Measurements from ENCODE around the gene NINJ2. TPM values are rescaled to one million over a fixed set of nuclear protein-coding genes. Genes with fewer than 3 reads are reported as not detected.
"Not testable (repeated sequence)": the region's sequence is repeated elsewhere in the genome, so short reads cannot be mapped to it uniquely, and the experiment has no call there.

The NINJ2 gene
- total and polyA plus RNA-seq, 4 donors = 5.8 to 28.4 (median 14.3) TPM

- peaks cover 0 to 21% (median 2%) of the 10 kb centered on the region in 5 donors for H3K4me1 ChIP-seq (ENCODE audit: control insufficient read depth in 5 of 5, insufficient read depth in 5 of 5, low read length in 5 of 5)
- peak overlapping the region; percentile 74 to 76 for H3K27ac ChIP-seq (ENCODE audit: low read depth in 1 of 2, low read length in 1 of 2)
- H3K9ac ChIP-seq (ENCODE audit: insufficient read depth in 1 of 2, low read length in 2 of 2) = no peak overlapping the region
- WGBS, 2 donors = 59 to 79% methylated on average over 44 to 45 of the region's 45 CpGs
- H3K4me3 ChIP-seq = no peak overlapping the region
- ATAC-seq (ENCODE audit: insufficient read depth, low FRiP score) (peak; percentile 88), DNase-seq (peak; percentile 46 to 79 (median 64))
- TF ChIP-seq, protein P1, sequence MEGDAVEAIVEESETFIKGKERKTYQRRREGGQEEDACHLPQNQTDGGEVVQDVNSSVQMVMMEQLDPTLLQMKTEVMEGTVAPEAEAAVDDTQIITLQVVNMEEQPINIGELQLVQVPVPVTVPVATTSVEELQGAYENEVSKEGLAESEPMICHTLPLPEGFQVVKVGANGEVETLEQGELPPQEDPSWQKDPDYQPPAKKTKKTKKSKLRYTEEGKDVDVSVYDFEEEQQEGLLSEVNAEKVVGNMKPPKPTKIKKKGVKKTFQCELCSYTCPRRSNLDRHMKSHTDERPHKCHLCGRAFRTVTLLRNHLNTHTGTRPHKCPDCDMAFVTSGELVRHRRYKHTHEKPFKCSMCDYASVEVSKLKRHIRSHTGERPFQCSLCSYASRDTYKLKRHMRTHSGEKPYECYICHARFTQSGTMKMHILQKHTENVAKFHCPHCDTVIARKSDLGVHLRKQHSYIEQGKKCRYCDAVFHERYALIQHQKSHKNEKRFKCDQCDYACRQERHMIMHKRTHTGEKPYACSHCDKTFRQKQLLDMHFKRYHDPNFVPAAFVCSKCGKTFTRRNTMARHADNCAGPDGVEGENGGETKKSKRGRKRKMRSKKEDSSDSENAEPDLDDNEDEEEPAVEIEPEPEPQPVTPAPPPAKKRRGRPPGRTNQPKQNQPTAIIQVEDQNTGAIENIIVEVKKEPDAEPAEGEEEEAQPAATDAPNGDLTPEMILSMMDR (IDR thresholded peaks at IDR 0.05; ENCODE audit: control extremely low read depth, extremely low read depth) = no peak
- H3K36me3 ChIP-seq (ENCODE audit: control insufficient read depth in 4 of 4, insufficient read depth in 4 of 4, low read length in 4 of 4) = no peaks in the 10 kb centered on the region
- H3K9me3 ChIP-seq (ENCODE audit: control insufficient read depth in 4 of 4, insufficient read depth in 3 of 4, low read length in 3 of 4) = no peaks in the 10 kb centered on the region
- no peaks in the 10 kb centered on the region for H3K27me3 ChIP-seq (ENCODE audit: control insufficient read depth in 3 of 3, insufficient read depth in 3 of 3, low read length in 2 of 3)
Observed at GRCh38 chr12:630656-631632, 32.3 kb downstream of the NINJ2 start.

DNA sequence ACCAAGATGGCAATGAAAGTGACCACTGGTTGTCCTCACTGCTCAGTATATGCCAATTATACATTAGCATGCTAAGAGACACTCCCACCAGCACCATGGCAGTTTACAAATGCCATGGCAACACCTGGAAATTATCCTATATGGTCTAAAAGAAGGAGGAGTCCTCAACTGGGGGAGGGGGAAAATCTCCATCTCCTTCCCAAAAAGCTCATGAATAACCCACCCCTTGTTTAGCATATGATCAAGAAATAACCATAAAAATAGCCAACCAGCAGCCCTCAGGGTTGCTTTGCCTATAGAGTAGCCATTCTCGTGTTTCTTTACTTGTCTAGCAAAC lies 34.5 kb downstream of the NINJ2 start:
- not testable (repeated sequence) for ATAC-seq (ENCODE audit: insufficient read depth, low FRiP score); DNase-seq; H3K4me3 ChIP-seq; H3K9me3 ChIP-seq (ENCODE audit: control insufficient read depth in 4 of 4, insufficient read depth in 3 of 4, low read length in 3 of 4); H3K27me3 ChIP-seq (ENCODE audit: control insufficient read depth in 3 of 3, insufficient read depth in 3 of 3, low read length in 2 of 3); H3K36me3 ChIP-seq (ENCODE audit: control insufficient read depth in 4 of 4, insufficient read depth in 4 of 4, low read length in 4 of 4); H3K9ac ChIP-seq (ENCODE audit: insufficient read depth in 1 of 2, low read length in 2 of 2)
- WGBS, 2 donors = 100% methylated on average over 1 of the region's 1 CpG
- Histone ChIP-seq H3K4me1 (ENCODE audit: control insufficient read depth in 5 of 5, insufficient read depth in 5 of 5, low read length in 5 of 5) (peaks cover 0 to 20% (median 3%) of the 10 kb centered on the region in 5 donors), H3K27ac (ENCODE audit: low read depth in 1 of 2, low read length in 1 of 2) (peak overlapping the region; percentile 22 to 58)

- Histone ChIP-seq H3K9ac (ENCODE audit: insufficient read depth in 1 of 2, low read length in 2 of 2) (no peak overlapping the region), H3K4me1 (ENCODE audit: control insufficient read depth in 5 of 5, insufficient read depth in 5 of 5, low read length in 5 of 5) (peaks cover 0 to 18% (median 8%) of the 10 kb centered on the region in 5 donors), H3K4me3 (no peak overlapping the region), H3K27ac (ENCODE audit: low read depth in 1 of 2, low read length in 1 of 2) (peak overlapping the region; percentile 22 to 58), H3K27me3 (ENCODE audit: control insufficient read depth in 3 of 3, insufficient read depth in 3 of 3, low read length in 2 of 3) (no peaks in the 10 kb centered on the region), H3K9me3 (ENCODE audit: control insufficient read depth in 4 of 4, insufficient read depth in 3 of 4, low read length in 3 of 4) (no peaks in the 10 kb centered on the region), H3K36me3 (ENCODE audit: control insufficient read depth in 4 of 4, insufficient read depth in 4 of 4, low read length in 4 of 4) (no peaks in the 10 kb centered on the region)
- no peak for DNase-seq
- no peak for ATAC-seq (ENCODE audit: insufficient read depth, low FRiP score)
- 87 to 92% methylated on average over 13 of the region's 13 CpGs for WGBS, 2 donors
- TF ChIP-seq, protein P1 (IDR thresholded peaks at IDR 0.05; ENCODE audit: control extremely low read depth, extremely low read depth) = no peak
Observed at GRCh38 chr12:627863-628741, 35.1 kb downstream of the NINJ2 start.

GRCh38 chr12:627285-627684 lies 36.0 kb downstream of the NINJ2 start:
- TF ChIP-seq, protein P1 (IDR thresholded peaks at IDR 0.05; ENCODE audit: control extremely low read depth, extremely low read depth) = no peak

More at GRCh38 chr12:627285-627684, 36.0 kb downstream of the NINJ2 start:
- H3K36me3 ChIP-seq (ENCODE audit: control insufficient read depth in 4 of 4, insufficient read depth in 4 of 4, low read length in 4 of 4) = no peaks in the 10 kb centered on the region
- H3K9me3 ChIP-seq (ENCODE audit: control insufficient read depth in 4 of 4, insufficient read depth in 3 of 4, low read length in 3 of 4) = no peaks in the 10 kb centered on the region
- H3K9ac ChIP-seq (ENCODE audit: insufficient read depth in 1 of 2, low read length in 2 of 2) = no peak overlapping the region
- DNase-seq (no peak), ATAC-seq (ENCODE audit: insufficient read depth, low FRiP score) (no peak)
- peaks cover 0 to 15% (median 9%) of the 10 kb centered on the region in 5 donors for H3K4me1 ChIP-seq (ENCODE audit: control insufficient read depth in 5 of 5, insufficient read depth in 5 of 5, low read length in 5 of 5)
- no peaks in the 10 kb centered on the region for H3K27me3 ChIP-seq (ENCODE audit: control insufficient read depth in 3 of 3, insufficient read depth in 3 of 3, low read length in 2 of 3)
- peak overlapping the region in 1 of 2 donors; percentile 16 for H3K27ac ChIP-seq (ENCODE audit: low read depth in 1 of 2, low read length in 1 of 2)
- 91 to 94% methylated on average over 4 of the region's 4 CpGs for WGBS, 2 donors
- no peak overlapping the region for H3K4me3 ChIP-seq

Measured in lung (tissue), 12 donors.